Measurements from ENCODE around the gene SHH. TPM values are rescaled to one million over a fixed set of nuclear protein-coding genes. Genes with fewer than 3 reads are reported as not detected.

The SHH gene
- total and polyA plus RNA-seq, 3 experiments from 2014 or later: not detected

- no peak for DNase-seq
- no peaks in the 10 kb centered on the region for H3K4me1 Mint-ChIP-seq
These were observed 40.4 kb upstream of the SHH start for GRCh38 chr7:155852426-155853301.

GRCh38 chr7:155851892-155852291 is 39.6 kb upstream of the SHH start:
- H3K4me1 ChIP-seq (ENCODE audit: insufficient read depth, low read length): no peaks in the 10 kb centered on the region
- CTCF ChIA-PET: no interaction called here
- H3K4me3 ChIP-seq (ENCODE audit: low read length): no peak overlapping the region
- H3K4me3 Mint-ChIP-seq: no peak overlapping the region
- H3K36me3 ChIP-seq (ENCODE audit: insufficient read depth, low read length): no peaks in the 10 kb centered on the region
- no peak overlapping the region for H3K27ac ChIP-seq (ENCODE audit: low read depth, low read length)
- H3K27me3 Mint-ChIP-seq: peaks cover 0 to 19% of the 10 kb centered on the region in 2 donors
- H3K9me3 ChIP-seq (ENCODE audit: low read length): no peaks in the 10 kb centered on the region
- DNase-seq: no peak
- H3K4me1 Mint-ChIP-seq: no peaks in the 10 kb centered on the region
- POLR2A ChIA-PET: no interaction called here
- H3K9me3 Mint-ChIP-seq: peaks cover 0 to 2% (median 0%) of the 10 kb centered on the region in 5 donors
- H3K27ac Mint-ChIP-seq: no peak overlapping the region
- H3K36me3 Mint-ChIP-seq: no peaks in the 10 kb centered on the region
- no peaks in the 10 kb centered on the region for H3K27me3 ChIP-seq (ENCODE audit: insufficient read depth, low read length, poor library complexity, severe bottlenecking)

More at GRCh38 chr7:155852426-155853301, 40.4 kb upstream of the SHH start:
- Mint-ChIP-seq H3K4me3 (no peak overlapping the region), H3K36me3 (no peaks in the 10 kb centered on the region), H3K27me3 (peaks cover 0 to 19% of the 10 kb centered on the region in 2 donors), H3K27ac (no peak overlapping the region), H3K9me3 (peaks cover 0 to 2% (median 0%) of the 10 kb centered on the region in 5 donors)
- H3K4me3 ChIP-seq (ENCODE audit: low read length): no peak overlapping the region
- no peaks in the 10 kb centered on the region for H3K27me3 ChIP-seq (ENCODE audit: insufficient read depth, low read length, poor library complexity, severe bottlenecking)
- ChIA-PET POLR2A (no interaction called here), CTCF (no interaction called here)
- H3K9me3 ChIP-seq (ENCODE audit: low read length): no peaks in the 10 kb centered on the region
- no peaks in the 10 kb centered on the region for H3K4me1 ChIP-seq (ENCODE audit: insufficient read depth, low read length)
- H3K27ac ChIP-seq (ENCODE audit: low read depth, low read length): no peak overlapping the region
- no peaks in the 10 kb centered on the region for H3K36me3 ChIP-seq (ENCODE audit: insufficient read depth, low read length)

DNA sequence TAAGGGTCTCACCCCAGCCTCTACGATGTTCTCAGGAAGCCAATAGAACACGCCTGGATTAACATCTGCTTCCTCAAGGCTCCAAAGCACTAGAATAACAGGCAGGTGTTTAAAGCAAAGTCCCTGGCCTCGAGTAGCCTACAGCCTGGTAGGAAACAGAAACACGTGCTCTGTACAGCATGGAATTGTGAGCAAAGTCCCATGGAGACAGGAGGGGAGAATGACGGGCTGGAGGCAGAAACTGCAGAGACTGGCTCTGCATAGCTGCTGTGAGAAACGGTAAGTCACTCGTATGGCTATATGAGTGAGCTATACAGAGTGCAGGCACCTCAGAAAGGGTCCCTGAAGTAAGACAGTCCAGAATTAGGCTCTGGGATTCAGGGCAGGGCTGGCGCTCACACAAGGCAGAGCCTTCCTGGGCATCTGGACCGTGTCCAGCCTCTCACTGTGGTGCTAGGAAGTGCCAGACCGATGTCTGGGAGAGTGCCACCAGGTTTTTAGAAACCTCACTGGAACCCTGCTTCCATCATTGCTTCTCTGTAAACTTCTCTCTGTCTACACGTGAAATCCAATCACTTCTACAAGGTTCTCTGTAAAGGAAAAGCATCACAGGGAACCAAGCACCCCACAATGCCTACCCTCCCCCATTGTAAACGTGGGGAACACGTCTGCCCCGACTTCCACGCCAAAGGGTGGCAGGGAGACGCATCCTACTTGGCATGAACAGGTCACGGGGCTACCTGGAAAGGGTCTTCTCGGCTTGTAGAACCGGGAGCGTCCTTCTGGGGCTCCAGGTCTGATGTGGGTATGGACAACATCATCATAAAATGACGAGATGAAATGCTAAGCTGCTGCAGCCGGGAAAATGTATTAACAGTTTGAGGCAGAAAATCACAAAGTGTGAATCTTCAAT is 38.8 kb upstream of the SHH start:
- Histone ChIP-seq H3K9me3 (ENCODE audit: low read length) (no peaks in the 10 kb centered on the region), H3K4me1 (ENCODE audit: insufficient read depth, low read length) (no peaks in the 10 kb centered on the region), H3K27me3 (ENCODE audit: insufficient read depth, low read length, poor library complexity, severe bottlenecking) (no peaks in the 10 kb centered on the region), H3K27ac (ENCODE audit: low read depth, low read length) (no peak overlapping the region), H3K36me3 (ENCODE audit: insufficient read depth, low read length) (no peaks in the 10 kb centered on the region), H3K4me3 (ENCODE audit: low read length) (no peak overlapping the region)
- peaks cover 0 to 2% (median 0%) of the 10 kb centered on the region in 5 donors for H3K9me3 Mint-ChIP-seq
- no peak for DNase-seq
- CTCF ChIA-PET: no interaction called here
- no peaks in the 10 kb centered on the region for H3K36me3 Mint-ChIP-seq
- H3K4me1 Mint-ChIP-seq: no peaks in the 10 kb centered on the region
- POLR2A ChIA-PET: no interaction called here
- H3K27ac Mint-ChIP-seq: peak overlapping the region in 1 of 8 donors; percentile 40
- H3K4me3 Mint-ChIP-seq: no peak overlapping the region
- peaks cover 0 to 19% of the 10 kb centered on the region in 2 donors for H3K27me3 Mint-ChIP-seq

GRCh38 chr7:155850001-155850436 is 37.8 kb upstream of the SHH start:
- H3K4me1 ChIP-seq (ENCODE audit: insufficient read depth, low read length): no peaks in the 10 kb centered on the region
- no peak overlapping the region for H3K27ac ChIP-seq (ENCODE audit: low read depth, low read length)
- H3K4me3 Mint-ChIP-seq: no peak overlapping the region
- no peaks in the 10 kb centered on the region for H3K36me3 ChIP-seq (ENCODE audit: insufficient read depth, low read length)
- peaks cover 1 to 19% of the 10 kb centered on the region in 2 donors for H3K27me3 Mint-ChIP-seq
- no peak for DNase-seq
- CTCF ChIA-PET: no interaction called here
- H3K4me1 Mint-ChIP-seq: no peaks in the 10 kb centered on the region
- H3K9me3 Mint-ChIP-seq: peaks cover 0 to 2% (median 0%) of the 10 kb centered on the region in 5 donors
- no peak overlapping the region for H3K4me3 ChIP-seq (ENCODE audit: low read length)
- H3K36me3 Mint-ChIP-seq: no peaks in the 10 kb centered on the region
- H3K9me3 ChIP-seq (ENCODE audit: low read length): no peaks in the 10 kb centered on the region
- no peaks in the 10 kb centered on the region for H3K27me3 ChIP-seq (ENCODE audit: insufficient read depth, low read length, poor library complexity, severe bottlenecking)
- H3K27ac Mint-ChIP-seq: no peak overlapping the region
- POLR2A ChIA-PET: no interaction called here

DNA sequence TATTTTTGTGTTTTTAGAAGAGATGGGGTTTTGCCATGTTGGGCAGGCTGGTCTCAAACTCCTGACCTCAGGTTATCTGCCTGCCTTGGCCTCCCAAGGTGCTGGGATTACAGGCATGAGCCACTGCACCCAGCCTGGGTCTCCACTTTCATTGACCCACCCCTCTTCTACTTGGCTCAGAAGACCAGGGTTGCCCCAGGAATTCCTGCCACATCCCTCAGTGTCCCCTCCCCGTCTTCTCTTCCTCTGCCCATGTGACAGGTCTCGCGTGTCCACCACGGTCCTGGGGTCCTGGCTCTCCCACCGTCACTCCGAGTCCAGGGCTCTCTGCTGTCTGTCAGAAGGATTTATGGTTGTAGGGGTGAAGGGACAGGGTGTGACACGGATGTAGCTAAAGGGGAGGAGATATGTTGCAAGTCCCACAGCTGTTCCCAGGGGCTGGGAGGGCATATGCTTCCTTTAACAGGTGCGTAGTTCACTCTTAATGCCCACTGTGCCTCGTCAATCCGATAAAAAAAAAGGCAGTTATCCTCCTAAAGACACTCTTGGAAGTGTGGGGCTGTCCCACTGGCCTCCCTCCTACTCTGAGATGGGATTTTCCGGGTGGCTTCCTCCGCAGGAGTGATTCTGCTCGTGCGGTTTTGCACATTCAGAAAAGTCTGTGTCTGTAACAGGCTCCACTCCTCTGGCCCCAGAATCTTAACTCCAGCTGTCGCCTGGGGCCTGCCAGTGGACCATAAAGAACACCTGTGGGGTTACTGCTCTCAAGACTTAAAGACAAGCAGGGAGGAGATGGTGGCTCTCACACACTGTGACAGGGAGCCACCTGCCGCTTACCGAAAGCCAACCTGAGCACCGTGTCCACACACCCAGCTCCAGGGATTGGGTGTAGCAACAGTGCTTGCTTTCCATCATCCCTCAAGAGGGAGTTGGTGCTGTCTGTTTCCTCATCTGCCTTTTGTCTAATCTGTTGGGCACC is 36.7 kb upstream of the SHH start:
- no peak overlapping the region for H3K27ac Mint-ChIP-seq
- Histone ChIP-seq H3K27me3 (ENCODE audit: insufficient read depth, low read length, poor library complexity, severe bottlenecking) (no peaks in the 10 kb centered on the region), H3K36me3 (ENCODE audit: insufficient read depth, low read length) (no peaks in the 10 kb centered on the region), H3K4me3 (ENCODE audit: low read length) (no peak overlapping the region), H3K9me3 (ENCODE audit: low read length) (no peaks in the 10 kb centered on the region), H3K27ac (ENCODE audit: low read depth, low read length) (no peak overlapping the region), H3K4me1 (ENCODE audit: insufficient read depth, low read length) (no peaks in the 10 kb centered on the region)
- H3K27me3 Mint-ChIP-seq: peaks cover 1 to 19% of the 10 kb centered on the region in 2 donors
- POLR2A ChIA-PET: no interaction called here
- CTCF ChIA-PET: no interaction called here
- no peak for DNase-seq
- H3K4me3 Mint-ChIP-seq: no peak overlapping the region
- H3K4me1 Mint-ChIP-seq: no peaks in the 10 kb centered on the region
- H3K36me3 Mint-ChIP-seq: no peaks in the 10 kb centered on the region
- no peaks in the 10 kb centered on the region for H3K9me3 Mint-ChIP-seq

GRCh38 chr7:155847821-155848435 is 35.7 kb upstream of the SHH start:
- no peak for DNase-seq
- H3K27ac Mint-ChIP-seq: no peak overlapping the region
- no peak overlapping the region for H3K27ac ChIP-seq (ENCODE audit: low read depth, low read length)
- no peaks in the 10 kb centered on the region for H3K9me3 Mint-ChIP-seq
- POLR2A ChIA-PET: no interaction called here
- no peaks in the 10 kb centered on the region for H3K27me3 ChIP-seq (ENCODE audit: insufficient read depth, low read length, poor library complexity, severe bottlenecking)
- no peaks in the 10 kb centered on the region for H3K4me1 Mint-ChIP-seq
- no peaks in the 10 kb centered on the region for H3K36me3 ChIP-seq (ENCODE audit: insufficient read depth, low read length)
- H3K9me3 ChIP-seq (ENCODE audit: low read length): no peaks in the 10 kb centered on the region
- no peak overlapping the region for H3K4me3 Mint-ChIP-seq
- no peak overlapping the region for H3K4me3 ChIP-seq (ENCODE audit: low read length)
- CTCF ChIA-PET: no interaction called here
- H3K27me3 Mint-ChIP-seq: peaks cover 4 to 16% of the 10 kb centered on the region in 2 donors
- H3K4me1 ChIP-seq (ENCODE audit: insufficient read depth, low read length): no peaks in the 10 kb centered on the region
- H3K36me3 Mint-ChIP-seq: no peaks in the 10 kb centered on the region

DNA sequence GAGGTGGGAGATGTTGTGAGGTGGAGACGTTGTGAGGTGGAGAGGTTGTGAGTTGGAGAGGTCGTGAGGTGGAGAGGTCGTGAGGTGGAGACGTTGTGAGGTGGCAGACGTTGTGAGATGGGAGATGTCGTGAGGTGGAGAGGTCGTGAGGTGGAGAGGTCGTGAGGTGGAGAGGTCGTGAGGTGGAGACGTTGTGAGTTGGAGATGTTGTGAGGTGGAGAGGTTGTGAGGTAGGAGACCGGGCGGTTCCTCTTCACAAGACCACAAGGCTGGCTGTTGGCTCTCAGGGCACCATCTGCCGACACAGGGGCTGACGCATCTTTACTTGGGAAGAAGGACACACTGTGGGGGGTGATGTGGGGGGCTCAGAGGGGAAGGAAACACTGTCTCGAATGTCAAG is 34.7 kb upstream of the SHH start:
- H3K4me3 Mint-ChIP-seq: no peak overlapping the region
- no peak for DNase-seq
- no peaks in the 10 kb centered on the region for H3K9me3 ChIP-seq (ENCODE audit: low read length)
- no peaks in the 10 kb centered on the region for H3K4me1 Mint-ChIP-seq
- H3K9me3 Mint-ChIP-seq: no peaks in the 10 kb centered on the region
- no peaks in the 10 kb centered on the region for H3K36me3 ChIP-seq (ENCODE audit: insufficient read depth, low read length)
- ChIA-PET CTCF (no interaction called here), POLR2A (no interaction called here)
- H3K27me3 Mint-ChIP-seq: peaks cover 6 to 10% of the 10 kb centered on the region in 2 donors
- no peak overlapping the region for H3K4me3 ChIP-seq (ENCODE audit: low read length)
- H3K4me1 ChIP-seq (ENCODE audit: insufficient read depth, low read length): no peaks in the 10 kb centered on the region
- H3K27me3 ChIP-seq (ENCODE audit: insufficient read depth, low read length, poor library complexity, severe bottlenecking): no peaks in the 10 kb centered on the region
- H3K27ac ChIP-seq (ENCODE audit: low read depth, low read length): no peak overlapping the region
- no peak overlapping the region for H3K27ac Mint-ChIP-seq
- no peaks in the 10 kb centered on the region for H3K36me3 Mint-ChIP-seq
